ENCODE data around the gene ITGA1. TPM values are rescaled to one million over a fixed set of nuclear protein-coding genes. Genes with fewer than 3 reads are reported as not detected.

The ITGA1 gene
- total and polyA plus RNA-seq, 2 of the 8 experiments (the other 6 are each of a cell fraction or from before 2014, with no cell fraction given), result 2.3 to 9.0 TPM

- peak; percentile 39 for TF ChIP-seq CHD7 (IDR thresholded peaks at IDR 0.05; ENCODE audit: insufficient replicate concordance, low read length)
Measured at GRCh38 chr5:52915176-52915875, 127.6 kb downstream of the ITGA1 start (continued).
